Adrenal gland (tissue), 5 donors: ENCODE results near the gene CCT8L2.
"Not testable (repeated sequence)": the region's sequence is repeated elsewhere in the genome, so short reads cannot be mapped to it uniquely, and the experiment has no call there.

ENCODE experiments used
- CTCF ChIP-seq, 6 experiments: fragments of 450-650 bp in 4 of 6; fragments of 200-600 bp in 2 of 6; sonication (generic) in 1 of 6; IDR thresholded peaks; 1 replicate in 5 of 6; 2 replicates in 1 of 6; pipeline versions ENCODE4 v1.5.1 to v1.8.0; 2016 to 2021; ENCODE audit warnings: antibody characterized with exemption in 6 of 6, mild to moderate bottlenecking in 2 of 6, moderate library complexity in 1 of 6
- POLR2A ChIP-seq, 2 donors: fragments of 450-650 bp; IDR thresholded peaks; one replicate each; pipeline ENCODE4 v1.6.1; 2017; ENCODE audit warnings: antibody characterized with exemption in 2 of 2, mild to moderate bottlenecking in 2 of 2, moderate library complexity in 1 of 2
- donor health status: DM: no; HTN: no; CAD: no.

- not testable (repeated sequence) for TF ChIP-seq CTCF, POLR2A (IDR thresholded peaks at IDR 0.05)
Observed at GRCh38 chr22:16560651-16561050, 32.0 kb downstream of the CCT8L2 start.
